Hippocampal formation (tissue), 2 donors: ENCODE data around the gene SLIT3.

Experiments used
- DNase-seq, 2 donors: peaks; one replicate each; lab custom pipeline; 2025; lab: John Stamatoyannopoulos, UW

The SLIT3 gene

GRCh38 chr5:168670881-168671575 is 629.9 kb downstream of the SLIT3 start:
- DNase-seq: no peak

GRCh38 chr5:168669668-168670378 is 631.1 kb downstream of the SLIT3 start:
- no peak for DNase-seq

GRCh38 chr5:168669156-168669555 is 631.8 kb downstream of the SLIT3 start:
- no peak for DNase-seq

- no peak for DNase-seq
Observed at GRCh38 chr5:168668078-168668477, 632.9 kb downstream of the SLIT3 start.

- DNase-seq: no peak
Observed at GRCh38 chr5:168667301-168667840, 633.6 kb downstream of the SLIT3 start.

GRCh38 chr5:168666356-168666755 is 634.6 kb downstream of the SLIT3 start:
- no peak for DNase-seq

- DNase-seq: no peak
Observed at GRCh38 chr5:168663276-168664004, 637.5 kb downstream of the SLIT3 start.

- no peak for DNase-seq
Observed at GRCh38 chr5:168661593-168662485, 639.1 kb downstream of the SLIT3 start.

- no peak for DNase-seq
Observed at GRCh38 chr5:168660691-168661090, 640.2 kb downstream of the SLIT3 start.

- DNase-seq: no peak
Observed at GRCh38 chr5:168659286-168659847, 641.6 kb downstream of the SLIT3 start.

- DNase-seq: no peak
Observed at GRCh38 chr5:168658394-168658793, 642.5 kb downstream of the SLIT3 start.

GRCh38 chr5:168656633-168657032 is 644.3 kb downstream of the SLIT3 start:
- DNase-seq: no peak

- DNase-seq: no peak
Observed at GRCh38 chr5:168655316-168655715, 645.6 kb downstream of the SLIT3 start.

GRCh38 chr5:168654211-168654721 is 646.7 kb downstream of the SLIT3 start:
- no peak for DNase-seq

GRCh38 chr5:168653626-168654025 is 647.3 kb downstream of the SLIT3 start:
- no peak for DNase-seq

GRCh38 chr5:168651648-168652047 is 649.3 kb downstream of the SLIT3 start:
- no peak for DNase-seq

- no peak for DNase-seq
Observed at GRCh38 chr5:168649306-168649705, 651.6 kb downstream of the SLIT3 start.

GRCh38 chr5:168648576-168648975 is 652.4 kb downstream of the SLIT3 start:
- DNase-seq: no peak

- DNase-seq: no peak
Observed at GRCh38 chr5:168648016-168648415, 652.9 kb downstream of the SLIT3 start.

- no peak for DNase-seq
Observed at GRCh38 chr5:168647083-168647482, 653.9 kb downstream of the SLIT3 start.

- DNase-seq: no peak
Observed at GRCh38 chr5:168646335-168646734, 654.6 kb downstream of the SLIT3 start.
